Hematopoietic multipotent progenitor cell treated with erythropoietin and hydrocortisone succinate and interleukin-3 and kit ligand, for 6 days (in vitro differentiated cells): ENCODE data around the gene UNK.
"Not testable (repeated sequence)": the region's sequence is repeated elsewhere in the genome, so short reads cannot be mapped to it uniquely, and the experiment has no call there.

Experiments
- DNase-seq: peaks from one replicate; pipeline ENCODE4 v3.0.0-alpha.2; 2015

Gene UNK

DNA sequence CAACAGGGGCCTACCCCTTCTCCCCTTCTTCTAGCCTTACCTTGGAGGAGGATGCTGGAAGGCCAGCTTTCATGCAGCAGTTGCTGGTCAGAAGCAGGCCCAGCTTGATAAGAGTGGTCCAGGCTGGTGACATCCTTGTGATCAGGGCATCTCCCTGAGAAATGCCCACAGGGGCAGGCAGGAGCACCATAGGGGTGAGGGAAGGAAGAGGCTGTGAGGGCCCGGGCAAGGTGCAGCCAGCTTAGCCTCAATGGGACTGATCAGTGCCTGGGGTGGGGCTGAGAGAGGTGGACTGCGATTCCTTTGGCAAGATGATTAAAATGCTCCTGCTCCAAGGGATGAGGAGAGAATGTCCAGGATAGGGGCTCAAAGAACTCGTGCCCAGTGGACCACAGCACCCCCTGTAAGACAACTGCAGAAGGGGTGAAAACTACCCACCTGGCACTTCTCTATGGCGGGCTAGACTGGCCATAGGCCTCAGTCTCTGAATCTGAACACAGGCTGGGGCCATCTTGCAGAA, 10.1 kb upstream of the UNK start:
- DNase-seq, result no peak

- DNase-seq, result no peak
These were observed 9.5 kb upstream of the UNK start for GRCh38 chr17:75774991-75775668.

GRCh38 chr17:75776386-75777295, 8.0 kb upstream of the UNK start:
- DNase-seq, result peak; percentile 74

- DNase-seq, result no peak
These were observed 7.2 kb upstream of the UNK start for GRCh38 chr17:75777296-75777922.

DNA sequence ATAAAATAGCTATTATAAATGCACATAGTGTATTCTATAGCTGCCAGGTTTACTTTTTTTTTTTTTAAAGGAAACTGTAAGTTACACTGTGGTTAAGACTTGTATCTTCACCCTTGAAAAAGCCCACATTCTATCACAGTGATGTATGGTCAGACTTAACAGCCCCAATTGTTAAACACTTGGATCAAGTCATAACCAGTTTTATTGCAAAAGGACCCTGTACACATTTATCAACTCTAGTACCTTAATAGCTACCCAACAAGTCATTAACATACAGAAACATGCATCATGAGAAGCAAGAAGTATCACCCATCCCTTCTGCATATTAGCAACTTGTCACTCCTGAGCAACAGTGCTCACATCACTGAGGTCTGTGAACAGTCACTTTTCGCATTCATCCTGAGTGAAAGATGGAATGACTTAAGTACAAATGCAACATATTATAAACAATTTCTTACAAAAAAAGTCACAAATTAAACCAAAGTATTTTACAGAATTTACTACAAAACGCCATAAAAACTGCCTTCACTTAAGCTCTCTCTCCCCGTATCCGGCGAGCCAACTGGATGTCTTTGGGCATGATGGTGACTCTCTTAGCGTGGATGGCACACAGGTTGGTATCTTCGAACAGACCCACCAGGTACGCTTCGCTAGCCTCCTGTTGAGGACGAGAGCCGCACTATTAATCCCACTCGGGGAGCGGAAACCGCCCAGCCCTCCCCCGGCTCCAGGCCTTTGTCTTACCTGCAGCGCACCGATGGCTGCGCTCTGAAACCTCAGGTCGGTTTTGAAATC, 6.3 kb upstream of the UNK start:
- not testable (repeated sequence) for DNase-seq

GRCh38 chr17:75778861-75779249, 5.8 kb upstream of the UNK start:
- DNase-seq, result peak; percentile 75

- DNase-seq, result peak; percentile 100
These were observed 5.2 kb upstream of the UNK start for GRCh38 chr17:75779250-75779986.

- DNase-seq, result no peak
These were observed 4.4 kb upstream of the UNK start for GRCh38 chr17:75779987-75780889.

GRCh38 chr17:75783069-75783783, 1.4 kb upstream of the UNK start:
- peak; percentile 86 for DNase-seq

DNA sequence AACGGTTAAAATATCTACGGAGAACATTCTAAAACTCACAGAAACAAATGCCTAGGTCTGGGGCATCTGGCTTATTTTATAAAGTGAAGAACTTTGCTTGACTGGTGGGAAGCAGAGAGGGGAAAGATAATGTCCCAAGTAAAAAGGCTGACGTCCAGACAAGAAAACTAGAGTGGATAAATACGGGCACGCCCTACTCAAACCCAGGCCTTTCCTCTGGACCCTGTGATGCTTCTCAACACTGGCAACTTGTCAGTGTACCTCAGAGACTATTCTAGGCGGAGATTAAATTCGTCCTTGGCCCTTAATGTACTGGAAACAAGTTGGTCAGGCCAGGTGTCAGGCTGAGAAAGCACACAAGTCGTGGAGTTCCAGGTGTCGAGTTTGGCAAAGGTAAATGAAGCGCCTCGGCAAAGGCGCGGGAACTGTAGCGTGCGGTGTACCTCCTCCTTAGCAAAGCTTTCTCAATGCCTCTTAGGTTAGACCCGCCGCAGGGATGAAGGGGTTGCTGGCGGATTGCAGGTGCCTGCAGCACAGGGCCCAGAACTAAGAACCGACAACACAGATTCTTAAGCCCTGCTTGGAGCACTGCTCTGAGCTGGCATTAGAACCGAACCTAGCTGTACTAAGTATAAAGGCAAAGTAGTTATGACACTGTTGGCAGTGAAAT, 668 bp upstream of the UNK start:
- DNase-seq, result no peak

DNA sequence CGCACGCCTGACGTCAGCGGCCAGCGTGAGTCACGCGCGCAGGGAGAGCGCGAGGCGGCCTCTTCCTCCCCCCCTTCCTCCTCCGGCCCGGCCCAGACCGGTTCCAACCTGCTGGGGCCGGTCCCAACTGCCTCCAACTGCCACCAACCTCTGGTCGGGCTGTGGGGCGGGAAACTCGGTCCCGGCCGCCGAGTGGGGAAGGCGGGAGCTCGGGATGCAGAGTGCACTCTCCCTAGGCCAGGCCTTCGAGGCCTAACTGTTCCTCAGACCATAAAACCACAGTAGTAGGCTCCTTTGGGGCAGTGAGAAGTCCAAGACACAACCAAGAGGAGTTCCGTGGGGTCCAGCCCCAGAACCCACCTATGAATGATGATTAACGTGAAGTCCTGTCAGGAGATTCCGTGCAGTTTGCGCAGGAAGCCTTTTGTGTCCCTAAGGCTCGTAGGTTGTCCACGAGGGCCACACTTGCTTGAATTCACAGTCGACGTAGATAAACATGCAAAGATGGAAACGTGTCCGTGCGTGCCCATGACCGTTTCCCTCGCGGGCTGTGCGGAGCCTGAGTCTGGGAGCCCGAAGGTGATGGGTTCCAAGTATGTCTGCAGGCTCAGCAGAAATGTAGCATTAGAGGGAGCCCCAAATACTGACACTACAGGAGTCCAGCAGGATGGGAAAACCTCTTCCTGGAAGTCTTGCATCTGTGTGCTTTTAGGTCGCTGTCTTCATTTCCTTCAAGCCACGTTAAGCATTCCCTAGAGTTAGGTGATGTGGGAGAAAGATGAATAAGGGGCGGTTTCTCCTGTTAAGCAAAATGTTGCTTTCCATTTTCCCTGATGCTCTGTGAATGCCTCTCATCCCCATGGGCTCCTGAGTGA, 647 bp downstream of the UNK start:
- peak; percentile 94 for DNase-seq

DNA sequence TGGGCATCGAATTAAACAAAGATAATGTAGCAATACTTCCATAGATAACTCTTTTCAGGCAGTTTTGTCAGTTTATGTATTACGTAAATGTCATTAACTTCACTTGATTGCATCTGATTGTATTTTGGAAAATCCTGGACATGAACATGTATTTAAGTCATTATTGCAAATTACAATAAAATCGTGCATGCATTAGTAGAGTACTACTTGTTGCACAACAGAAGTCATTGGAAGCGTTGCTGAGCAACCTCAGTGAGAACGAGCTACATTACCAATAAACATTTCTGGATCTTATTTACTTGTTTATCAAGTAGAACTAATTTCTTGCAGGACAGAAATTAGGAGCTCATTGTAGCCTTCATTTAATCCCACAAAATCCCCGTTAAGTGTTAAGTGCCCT, 6.6 kb downstream of the UNK start:
- DNase-seq, result no peak

DNA sequence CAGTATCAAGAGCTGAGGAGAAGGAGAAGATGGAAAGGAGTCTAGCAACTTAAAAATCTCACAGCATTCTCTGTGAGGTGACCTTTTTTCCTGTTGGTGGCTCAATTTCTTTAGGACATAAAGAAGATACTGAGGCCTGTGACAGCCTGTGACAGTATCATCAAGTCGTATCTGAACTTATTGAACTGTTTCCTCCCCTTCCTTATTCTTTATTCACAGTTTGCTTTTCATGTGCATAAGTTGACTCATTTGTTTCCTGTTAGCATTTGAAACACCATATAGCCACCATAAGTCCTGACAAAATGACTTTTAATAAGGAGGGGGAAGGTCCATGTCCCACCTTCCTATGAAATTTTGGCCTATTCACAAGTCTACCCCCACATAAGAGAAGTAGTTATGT, 8.9 kb downstream of the UNK start:
- no peak for DNase-seq

GRCh38 chr17:75795820-75796607, 11.4 kb downstream of the UNK start:
- DNase-seq, result no peak

DNA sequence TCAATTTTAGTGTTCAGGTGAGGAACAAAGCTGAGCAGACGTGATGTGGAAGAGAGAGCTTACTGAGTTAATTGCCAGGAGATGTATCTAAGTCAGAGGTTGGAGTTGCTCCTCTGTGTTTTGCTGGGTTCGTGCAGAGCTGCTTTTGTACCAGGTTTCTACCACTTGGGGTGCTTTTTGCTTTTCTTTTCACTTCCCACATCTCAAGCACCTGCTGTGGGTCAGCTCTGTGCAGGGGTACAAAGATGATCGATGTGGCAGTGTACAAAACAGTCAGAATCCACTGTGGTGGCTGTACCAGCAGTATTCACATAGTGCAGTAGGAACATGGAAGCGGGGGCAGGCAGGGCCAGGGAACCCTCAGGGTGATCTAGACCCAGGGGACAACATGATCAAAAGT, 14.8 kb downstream of the UNK start:
- DNase-seq, result no peak

- DNase-seq, result no peak
These were observed 19.3 kb downstream of the UNK start for GRCh38 chr17:75803883-75804282.

DNA sequence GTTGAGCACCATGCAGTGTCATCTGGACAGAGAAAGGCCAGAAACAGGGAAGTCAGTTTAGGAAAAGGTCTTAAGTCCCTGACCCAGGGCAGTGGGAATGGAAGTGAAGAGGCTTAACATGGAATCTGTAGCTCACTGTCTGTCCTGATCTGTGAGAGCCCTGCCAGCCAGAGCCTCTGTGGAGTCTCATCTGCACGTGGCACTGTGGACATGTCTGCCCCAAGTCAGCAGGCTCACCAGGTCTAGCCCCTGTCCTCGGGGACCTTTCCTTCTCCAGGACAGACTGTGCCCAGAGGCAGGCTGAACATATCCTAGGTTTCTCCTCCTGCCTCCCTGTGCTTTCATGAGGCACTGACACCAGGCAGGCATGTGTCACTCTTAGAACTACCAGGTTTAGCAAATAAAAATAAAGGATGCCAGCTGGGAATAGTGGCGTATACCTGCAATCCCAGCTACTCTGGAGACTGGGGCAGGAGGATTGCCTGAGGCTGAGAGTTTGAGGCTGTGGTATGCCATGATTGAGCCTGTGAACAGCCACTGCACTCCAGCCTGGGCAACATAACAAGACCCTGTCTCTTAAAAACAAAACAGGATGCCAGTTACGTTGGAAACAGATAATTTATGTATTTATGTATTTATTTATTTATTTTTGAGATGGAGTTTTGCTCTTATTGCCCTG, 22.4 kb downstream of the UNK start:
- DNase-seq, result no peak
